ENCODE results near the gene ARMC3.
A peak's percentile ranks its signal among the peaks of the same experiment; 100 is the strongest.
"Not testable (repeated sequence)": the region's sequence is repeated elsewhere in the genome, so short reads cannot be mapped to it uniquely, and the experiment has no call there.

Gene ARMC3

GRCh38 chr10:23053036-23053435, 125.2 kb downstream of the ARMC3 start:
- peak; percentile 1 for DNase-seq

- no peak for DNase-seq
Measured at GRCh38 chr10:23055424-23056185, 127.8 kb downstream of the ARMC3 start.

- DNase-seq, result no peak
Measured at GRCh38 chr10:23056186-23056579, 128.3 kb downstream of the ARMC3 start.

DNA sequence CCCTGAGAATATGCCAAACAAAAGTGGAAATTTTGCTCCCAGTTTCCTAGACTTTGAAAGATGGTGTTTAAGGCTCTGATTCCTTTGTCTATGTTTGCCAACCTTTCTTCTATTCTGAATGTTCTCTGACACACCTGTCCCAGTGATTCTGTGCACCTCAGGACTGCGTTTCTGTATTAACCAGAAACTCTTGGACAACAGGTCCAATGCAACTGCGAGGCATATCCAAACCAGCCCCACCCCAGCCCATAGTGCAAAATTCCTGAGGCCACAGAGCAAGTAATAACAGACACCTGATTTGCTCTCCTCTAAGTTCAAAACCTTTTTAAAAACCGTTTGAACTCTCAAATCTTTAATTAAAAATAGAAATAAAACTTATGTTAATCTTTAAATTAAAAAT, 130.5 kb downstream of the ARMC3 start:
- no peak for DNase-seq

GRCh38 chr10:23060918-23061317, 133.1 kb downstream of the ARMC3 start:
- DNase-seq, result no peak

DNA sequence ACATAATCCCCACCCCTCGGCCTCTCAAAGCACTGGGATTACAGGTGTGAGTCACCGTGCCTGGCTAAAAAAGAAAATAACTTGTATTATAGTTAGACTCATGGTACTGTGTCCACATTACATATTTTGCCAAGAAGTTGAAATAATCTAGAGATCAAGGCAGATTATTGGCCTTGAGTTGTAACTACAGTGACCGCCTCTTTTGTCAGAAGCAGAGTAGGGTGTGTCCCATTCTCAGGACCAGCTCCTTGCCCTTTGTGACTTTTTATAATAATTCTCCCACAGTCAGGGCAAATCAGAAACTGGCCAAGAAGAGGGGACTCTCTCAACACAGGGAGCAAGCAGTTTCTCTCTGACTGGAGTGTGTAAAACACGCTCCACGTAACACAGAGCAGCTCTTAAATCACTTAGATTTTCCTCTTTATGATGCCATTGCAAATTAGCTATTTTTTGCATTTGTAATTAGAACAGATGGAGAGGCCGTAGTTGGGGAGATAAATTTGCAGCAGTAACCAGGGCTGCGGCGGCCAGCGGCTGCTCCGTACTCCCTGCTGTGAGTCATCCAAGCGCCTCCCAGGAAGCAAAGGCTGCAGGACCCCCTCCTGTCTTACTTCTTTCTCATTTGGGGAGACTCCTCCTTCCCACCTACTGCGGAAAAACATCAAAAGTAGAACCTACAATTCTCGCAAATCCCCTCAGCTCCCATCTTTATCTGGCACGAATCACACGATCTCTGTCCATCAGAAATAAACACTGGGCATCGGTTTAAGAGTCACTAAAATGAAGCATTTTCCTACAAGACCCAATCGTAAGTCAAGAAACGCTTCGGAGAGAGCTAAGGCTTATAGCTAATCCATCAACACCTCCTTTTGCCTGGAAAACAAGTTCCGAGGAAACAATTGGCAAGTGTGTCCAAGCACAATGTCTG, 135.5 kb downstream of the ARMC3 start:
- DNase-seq, result no peak

- no peak for DNase-seq
Measured at GRCh38 chr10:23063973-23064812, 136.3 kb downstream of the ARMC3 start.

DNA sequence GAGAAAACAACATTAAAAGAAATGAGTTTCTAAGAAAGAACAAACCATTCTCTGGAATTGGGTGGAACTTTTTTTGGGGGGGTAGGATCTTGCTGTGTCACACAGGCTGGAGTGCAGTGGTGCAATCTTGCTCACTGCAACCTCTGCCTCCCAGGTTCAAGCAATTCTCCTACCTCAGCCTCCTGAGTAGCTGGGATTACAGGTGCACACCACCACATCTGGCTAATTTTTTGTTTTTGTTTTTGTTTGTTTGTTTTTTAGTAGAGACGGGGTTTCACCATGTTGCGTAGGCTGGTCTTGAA, 136.9 kb downstream of the ARMC3 start:
- not testable (repeated sequence) for DNase-seq

GRCh38 chr10:23065181-23065948, 137.5 kb downstream of the ARMC3 start:
- DNase-seq, result no peak

GRCh38 chr10:23067337-23067736, 139.5 kb downstream of the ARMC3 start:
- DNase-seq, result no peak

- DNase-seq, result peak; percentile 88
Measured at GRCh38 chr10:23067939-23068775, 140.3 kb downstream of the ARMC3 start.

GRCh38 chr10:23069019-23069815, 141.4 kb downstream of the ARMC3 start:
- DNase-seq, result peak; percentile 11

DNA sequence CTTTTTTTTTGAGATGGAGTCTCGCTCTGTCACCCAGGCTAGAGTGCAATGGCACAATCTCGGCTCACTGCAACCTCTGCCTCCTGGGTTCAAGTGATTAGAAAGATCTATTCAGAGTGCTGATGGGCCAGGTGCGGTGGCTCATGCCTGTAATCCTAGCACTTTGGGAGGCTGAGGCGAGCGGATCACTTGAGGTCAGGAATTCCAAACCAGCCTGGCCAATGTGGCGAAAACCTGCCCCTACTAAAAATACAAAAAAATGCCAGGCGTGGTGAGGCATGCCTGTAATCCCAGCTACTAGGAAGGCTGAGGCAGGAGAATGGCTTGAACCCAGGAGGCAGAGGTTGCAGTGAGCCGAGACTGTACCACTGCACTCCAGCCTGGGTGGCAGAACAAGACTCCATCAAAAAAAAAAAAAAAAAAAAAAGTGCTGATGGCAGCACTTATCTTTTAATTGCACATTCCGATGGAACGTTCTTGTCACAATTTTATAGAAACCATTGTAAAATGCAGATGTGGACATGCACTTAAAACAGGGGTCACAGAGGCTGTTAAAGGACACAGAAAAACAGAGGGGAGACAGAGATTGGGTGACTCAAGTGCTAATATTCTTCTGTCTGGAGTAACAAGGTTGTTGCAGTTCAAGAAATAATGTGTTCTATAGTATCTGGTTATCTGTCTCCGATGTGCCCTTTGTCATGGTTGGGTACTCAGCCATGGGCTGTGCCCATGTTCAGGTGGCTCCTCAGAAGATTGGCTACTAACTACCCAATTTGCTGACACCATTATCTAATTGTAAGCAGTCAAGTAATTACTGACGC, 142.4 kb downstream of the ARMC3 start:
- DNase-seq, result not testable (repeated sequence)

DNA sequence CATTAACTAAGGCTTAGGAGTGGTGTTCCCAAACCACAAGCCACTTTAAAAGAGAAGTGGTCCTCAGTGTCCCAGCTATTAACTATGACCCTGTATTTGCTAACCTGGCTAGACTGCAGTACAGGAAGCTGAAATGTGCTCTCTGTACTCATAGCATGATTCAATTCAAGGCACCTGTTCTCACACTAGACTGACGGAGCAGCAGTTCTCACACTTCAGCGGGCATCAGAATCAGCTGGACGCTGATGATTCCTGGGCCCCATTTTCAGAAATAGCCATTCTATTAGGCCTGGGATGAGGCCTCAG, 143.0 kb downstream of the ARMC3 start:
- peak; percentile 1 for DNase-seq

GRCh38 chr10:23072593-23072992, 144.7 kb downstream of the ARMC3 start:
- DNase-seq, result not testable (repeated sequence)

- no peak for DNase-seq
Measured at GRCh38 chr10:23073527-23073926, 145.7 kb downstream of the ARMC3 start.

DNA sequence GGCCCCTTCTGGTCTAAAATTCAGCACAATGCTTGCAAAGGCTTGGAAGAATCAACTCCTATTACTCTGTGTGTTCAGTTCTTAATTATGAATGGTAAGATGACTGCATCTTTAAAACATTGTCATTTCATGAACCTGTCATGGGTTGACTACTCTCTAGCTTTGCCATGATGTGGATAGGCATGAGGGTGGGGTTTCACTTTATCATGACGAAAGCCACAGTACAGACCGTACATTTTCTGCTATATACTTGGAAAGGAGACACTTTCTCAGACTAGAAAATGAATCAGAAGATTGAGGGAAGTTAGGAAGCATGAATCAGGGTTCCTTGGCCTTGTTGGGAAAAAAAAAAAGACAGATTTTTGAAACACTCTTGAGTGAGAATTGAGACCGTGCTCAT, 147.8 kb downstream of the ARMC3 start:
- no peak for DNase-seq

- no peak for DNase-seq
Measured at GRCh38 chr10:23078114-23078513, 150.3 kb downstream of the ARMC3 start.

DNA sequence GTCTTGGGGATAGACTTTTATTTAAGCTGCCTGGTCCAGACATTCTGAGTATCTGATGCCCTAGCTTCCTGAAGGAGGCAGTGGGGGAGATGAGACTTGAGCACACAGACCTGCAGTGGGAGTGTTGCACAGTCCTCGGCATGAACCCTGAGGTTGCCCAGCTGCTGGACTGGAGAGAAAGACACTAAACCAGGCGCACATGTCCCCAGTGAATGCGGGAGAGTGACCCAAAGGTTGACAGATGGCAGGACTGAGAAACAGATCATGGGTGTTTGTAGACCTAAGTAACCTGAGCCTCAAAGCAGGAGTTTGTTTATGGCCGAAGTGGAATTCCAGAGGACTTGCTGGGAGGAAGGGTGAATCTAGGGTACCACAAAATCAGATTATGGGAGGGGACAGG, 151.8 kb downstream of the ARMC3 start:
- DNase-seq, result peak; percentile 83

GRCh38 chr10:23080262-23080661, 152.4 kb downstream of the ARMC3 start:
- peak; percentile 50 for DNase-seq

Data from NCI-H82 (cell line).